GM19035 (cell line): ENCODE measurements around the gene TNRC6B.
A peak's percentile ranks its signal among the peaks of the same experiment; 100 is the strongest.
"Not testable (repeated sequence)": the region's sequence is repeated elsewhere in the genome, so short reads cannot be mapped to it uniquely, and the experiment has no call there.

ENCODE experiments used
- ATAC-seq: cut with Tn5 transposase; IDR thresholded peaks from one replicate; pipeline ENCODE4 v1.9.1; 2021; ENCODE audit not compliant: unreplicated experiment

TNRC6B gene

DNA sequence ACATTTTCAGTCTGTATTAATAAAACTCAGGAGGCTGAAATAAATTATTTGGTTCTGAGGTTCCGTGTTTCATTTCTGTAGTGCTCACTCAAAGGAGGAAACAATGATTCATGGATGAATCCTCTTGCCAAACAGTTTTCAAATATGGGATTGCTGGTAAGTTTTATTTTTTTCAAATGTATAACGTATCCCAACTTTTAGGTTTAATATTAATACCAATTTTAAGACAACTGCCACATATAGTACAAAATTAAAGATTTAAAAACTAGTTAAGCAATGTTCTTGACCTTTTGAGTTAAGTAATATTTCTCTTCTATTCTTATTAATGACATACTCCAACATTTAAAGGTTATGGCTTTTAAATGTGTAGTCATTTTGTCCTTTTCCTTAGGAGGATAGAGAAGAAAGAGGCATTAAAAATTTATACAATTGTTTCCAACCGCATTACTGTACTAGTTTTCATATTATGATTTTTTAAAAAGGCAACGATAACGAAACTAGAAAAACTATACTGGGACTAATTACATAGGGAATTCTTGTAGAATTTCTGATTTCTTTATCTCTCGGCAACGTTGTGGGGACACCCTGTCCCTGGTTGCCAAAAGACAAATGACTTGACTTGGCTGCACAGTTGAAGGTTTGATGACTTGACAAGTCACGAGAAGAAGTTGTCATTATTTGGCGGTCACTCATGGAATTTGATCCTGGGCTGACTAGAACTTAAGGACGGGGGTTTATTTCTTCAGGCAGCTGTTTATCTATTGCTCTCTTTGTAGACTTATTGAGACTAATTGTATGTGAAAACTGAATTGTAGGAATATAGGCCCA lies 99.5 kb downstream of the TNRC6B start:
- ATAC-seq = no peak

DNA sequence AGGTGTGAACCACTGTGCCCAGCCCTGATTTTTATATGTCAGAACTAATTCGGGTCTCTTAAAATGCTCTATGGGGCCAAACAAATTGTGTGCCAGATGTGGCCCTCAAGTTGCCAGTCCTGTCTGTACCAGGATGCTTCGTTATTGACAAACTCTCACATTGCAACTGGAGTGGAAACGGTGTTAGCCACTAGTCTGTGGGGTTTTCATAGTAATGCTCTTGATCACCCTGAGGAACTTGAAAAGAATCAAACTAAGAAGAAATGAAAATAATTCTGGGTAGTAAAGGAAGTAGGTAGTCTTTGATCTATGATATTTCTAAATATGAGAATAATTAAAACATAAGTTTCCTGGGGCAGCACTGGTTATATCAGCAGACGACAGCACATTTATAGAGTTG lies 101.3 kb downstream of the TNRC6B start:
- ATAC-seq = no peak

DNA sequence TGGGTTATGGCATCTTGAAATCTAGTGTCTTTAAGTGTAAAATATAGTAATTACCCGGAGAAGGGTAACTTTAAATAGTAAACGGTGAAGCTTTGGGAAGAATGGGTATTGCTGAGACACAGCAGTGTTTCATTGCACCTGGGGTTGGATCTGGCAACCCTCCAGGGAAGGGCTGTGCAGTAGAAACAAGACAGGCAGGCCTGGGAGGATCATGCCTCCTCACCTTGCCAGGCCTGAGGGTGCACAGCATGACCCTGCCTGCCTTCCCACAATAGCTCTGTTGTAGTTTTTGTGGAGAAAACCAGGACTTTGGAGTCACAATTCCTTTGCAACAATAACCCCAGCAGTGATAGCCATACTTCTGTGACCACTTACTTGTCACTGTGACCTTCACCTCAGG lies 104.0 kb downstream of the TNRC6B start:
- no peak for ATAC-seq

DNA sequence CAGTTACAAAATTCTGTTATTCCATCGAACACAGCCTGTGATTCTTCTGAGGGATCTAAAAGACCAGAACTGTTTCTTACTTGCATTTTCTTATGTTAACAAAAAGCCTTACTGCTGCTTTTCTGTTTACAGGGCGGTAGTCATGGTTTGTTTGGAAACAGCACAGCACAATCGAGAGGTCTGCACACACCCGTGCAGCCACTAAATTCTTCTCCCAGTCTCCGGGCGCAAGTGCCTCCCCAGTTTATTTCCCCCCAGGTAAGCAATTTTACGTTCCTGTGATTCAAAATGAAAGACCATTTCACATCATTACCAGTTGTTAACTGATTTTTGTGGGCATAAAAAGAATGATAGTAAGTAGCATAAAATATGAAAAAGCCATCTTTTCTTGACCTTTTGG lies 107.8 kb downstream of the TNRC6B start:
- ATAC-seq = no peak

DNA sequence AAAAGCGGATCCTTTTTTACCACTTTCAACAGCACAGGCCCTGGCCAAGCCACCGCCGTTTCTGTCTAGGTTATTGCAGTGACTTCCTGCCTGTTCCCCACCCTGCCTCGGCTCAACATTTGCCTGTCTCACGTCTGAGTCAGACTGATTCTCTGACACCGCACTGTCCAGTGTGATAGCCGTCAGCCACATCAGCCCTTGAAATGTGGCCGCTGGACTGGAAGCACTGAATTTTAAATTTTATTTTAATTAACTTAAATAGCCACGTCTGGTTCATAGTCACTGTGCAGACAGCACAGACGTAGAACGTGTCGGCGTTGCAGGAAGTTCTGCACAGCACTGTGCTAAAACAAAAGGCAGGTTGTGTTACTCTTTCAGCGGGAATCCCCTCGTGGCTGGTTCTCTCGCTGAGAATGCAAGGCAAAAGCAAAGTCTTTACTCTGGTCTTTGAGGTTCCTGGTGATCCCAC lies 112.3 kb downstream of the TNRC6B start:
- ATAC-seq = peak; percentile 71

DNA sequence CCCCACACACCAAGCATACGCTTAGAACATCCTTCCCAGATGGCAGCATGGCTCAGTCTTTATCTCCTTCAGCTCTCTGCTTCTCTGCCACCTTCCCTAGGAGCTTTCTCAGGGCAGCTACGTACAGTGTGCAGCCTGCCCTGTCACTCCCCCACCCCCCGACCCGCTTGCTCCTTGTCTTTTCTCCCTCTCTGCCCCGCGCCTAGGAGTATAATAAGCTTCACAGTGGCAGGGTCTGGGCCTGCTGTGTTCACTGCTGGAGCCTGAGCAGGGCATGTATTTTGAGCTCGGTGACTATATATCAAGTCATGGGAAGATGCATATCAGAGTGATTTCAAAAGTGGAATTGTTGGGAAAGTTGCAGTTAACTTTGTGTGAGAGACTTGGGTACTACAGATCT lies 112.8 kb downstream of the TNRC6B start:
- no peak for ATAC-seq

DNA sequence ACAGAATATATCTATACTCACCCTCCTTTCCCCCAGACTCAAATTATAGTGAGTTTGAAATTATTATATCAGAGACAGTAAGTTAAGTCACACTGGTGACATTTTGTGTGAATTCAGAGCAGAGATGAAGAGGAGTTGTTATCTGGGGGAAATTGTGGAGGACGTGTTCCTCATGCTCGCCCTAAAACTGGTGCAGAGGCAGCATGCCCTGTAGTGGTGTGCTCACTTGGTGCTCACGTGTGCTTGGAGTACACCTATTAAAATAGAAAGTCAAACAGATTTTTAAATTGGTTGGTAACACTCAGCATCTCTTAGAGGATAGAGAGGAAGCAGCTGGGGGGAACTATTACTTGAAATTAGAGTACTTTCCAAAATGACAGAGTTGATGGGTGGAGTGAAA lies 117.0 kb downstream of the TNRC6B start:
- ATAC-seq = no peak

DNA sequence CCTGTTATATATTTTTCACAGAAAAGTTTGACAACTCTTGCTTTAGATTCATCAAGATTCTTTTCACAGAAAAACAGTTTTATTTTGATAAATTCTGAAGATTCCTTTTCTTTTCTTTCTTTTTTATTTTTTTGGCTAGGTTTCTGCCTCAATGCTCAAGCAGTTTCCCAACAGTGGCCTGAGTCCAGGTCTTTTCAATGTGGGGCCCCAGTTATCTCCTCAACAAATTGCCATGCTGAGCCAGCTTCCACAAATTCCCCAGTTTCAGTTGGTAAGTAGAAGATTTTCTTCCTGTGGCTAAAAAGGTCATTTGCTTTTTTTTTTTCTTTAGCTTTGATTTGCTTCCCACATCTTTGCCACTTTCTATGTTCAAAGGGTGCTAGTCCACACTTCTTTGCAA lies 122.6 kb downstream of the TNRC6B start:
- ATAC-seq = no peak

DNA sequence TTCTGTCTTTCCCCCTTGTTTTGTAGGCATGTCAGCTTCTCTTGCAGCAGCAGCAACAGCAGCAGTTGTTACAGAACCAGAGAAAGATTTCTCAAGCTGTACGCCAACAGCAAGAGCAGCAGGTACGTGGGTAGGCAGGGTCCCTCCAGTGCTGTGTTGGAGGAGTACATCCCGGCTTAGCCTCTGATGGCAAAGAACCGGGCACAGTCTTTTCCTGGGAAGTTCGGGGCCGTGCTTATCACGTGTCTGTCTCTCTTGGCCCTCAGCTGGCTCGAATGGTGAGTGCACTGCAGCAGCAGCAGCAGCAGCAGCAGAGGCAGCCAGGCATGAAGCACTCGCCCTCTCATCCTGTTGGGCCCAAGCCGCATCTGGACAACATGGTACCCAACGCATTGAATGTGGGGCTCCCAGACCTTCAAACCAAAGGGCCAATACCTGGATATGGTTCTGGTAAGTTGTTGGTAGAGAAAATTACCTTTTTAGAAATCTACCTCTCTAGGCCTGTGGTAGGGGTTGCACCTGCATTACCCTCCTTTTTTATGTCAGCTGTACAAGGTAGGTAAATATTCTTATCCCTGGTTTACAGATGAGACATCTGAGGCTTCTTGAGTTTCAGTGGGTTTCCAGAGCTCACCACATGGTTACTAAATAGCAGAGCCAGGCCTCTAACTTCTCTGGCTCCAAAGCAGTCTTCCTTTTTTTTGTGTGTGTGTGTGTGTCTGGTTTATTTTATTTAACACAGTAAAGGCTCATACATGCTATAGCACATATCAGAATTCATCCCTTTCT lies 123.4 kb downstream of the TNRC6B start:
- no peak for ATAC-seq

DNA sequence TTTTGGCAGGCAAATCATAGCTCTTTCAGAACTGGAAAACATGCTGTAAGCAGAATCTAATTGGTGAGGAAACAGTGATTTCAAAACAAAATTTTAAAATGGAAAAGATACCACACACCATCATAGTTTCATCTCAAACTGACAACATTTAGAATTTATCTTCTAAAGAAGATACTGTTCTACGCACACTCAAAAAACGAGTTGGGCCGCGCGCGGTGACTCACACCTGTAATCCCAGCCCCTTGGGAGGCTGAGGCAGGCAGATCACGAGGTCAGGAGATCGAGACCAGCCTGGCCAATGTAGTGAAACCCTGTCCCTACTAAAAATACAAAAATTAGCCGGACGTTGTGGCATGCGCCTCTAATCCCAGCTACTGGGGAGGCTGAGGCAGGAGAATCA lies 124.4 kb downstream of the TNRC6B start:
- ATAC-seq = no peak

DNA sequence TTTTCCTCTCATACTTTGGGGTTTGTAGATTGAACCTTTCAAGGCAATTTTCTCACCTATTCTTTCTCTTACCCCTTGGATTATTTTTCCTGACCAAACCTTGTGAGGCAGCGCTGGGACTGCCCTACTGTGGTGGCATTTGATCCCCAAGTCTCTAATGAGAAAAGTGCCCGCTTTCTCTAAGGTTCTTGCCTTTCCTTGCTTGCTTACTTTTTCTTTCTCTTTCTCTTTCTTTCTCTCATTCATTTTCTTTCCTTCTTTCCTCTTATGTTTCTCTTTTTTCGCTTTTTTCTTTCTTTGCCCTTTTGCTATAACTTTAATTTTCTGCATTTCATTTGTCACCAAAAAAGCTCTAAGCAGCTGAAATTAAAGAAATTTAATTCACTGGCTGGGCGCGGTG lies 127.9 kb downstream of the TNRC6B start:
- no peak for ATAC-seq

DNA sequence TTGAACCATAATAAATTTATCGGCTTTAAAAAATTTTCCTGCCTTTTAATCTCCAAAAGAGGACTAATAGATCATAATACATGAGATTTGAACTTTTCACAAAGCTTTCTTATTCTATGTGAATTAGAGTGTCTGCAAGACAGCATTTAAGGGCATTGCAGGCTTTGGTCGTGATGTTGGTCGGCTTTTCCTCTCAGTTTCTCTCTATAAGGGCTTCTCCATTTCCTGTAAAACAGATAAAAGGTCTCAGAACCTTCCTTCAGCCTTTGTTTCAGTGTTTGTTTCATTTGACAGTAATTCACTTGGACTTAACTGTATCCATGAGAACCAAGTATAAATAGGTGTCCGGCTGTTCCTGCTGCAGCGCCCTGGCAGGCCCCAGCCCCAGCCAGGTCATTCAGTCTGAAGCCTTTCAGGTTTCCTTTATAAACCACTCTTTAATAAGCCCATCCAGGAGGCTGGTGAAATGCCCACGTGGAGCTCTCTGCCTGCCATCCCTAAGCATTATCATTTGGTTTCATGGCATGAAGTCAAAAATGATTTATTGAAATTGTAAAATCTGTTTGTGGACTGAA lies 131.4 kb downstream of the TNRC6B start:
- ATAC-seq = no peak

DNA sequence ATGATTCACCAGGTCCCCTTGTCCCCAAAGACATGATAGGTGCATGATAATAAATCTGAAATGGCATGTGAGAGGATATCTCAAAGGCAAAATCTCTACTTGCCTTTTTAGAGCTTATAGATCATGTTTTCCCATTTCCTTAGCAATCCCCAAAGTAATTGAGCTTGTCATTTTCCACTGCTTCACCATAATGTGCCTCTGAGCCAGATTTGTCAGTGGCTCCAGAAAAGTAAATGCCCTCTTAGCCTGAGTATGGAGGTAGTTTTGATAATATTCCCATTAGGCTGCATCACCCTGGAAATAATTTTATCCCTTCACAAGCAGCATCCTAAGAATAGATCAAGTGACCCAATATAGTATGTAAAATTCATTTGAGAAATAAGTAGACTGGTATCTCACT lies 131.9 kb downstream of the TNRC6B start:
- no peak for ATAC-seq

DNA sequence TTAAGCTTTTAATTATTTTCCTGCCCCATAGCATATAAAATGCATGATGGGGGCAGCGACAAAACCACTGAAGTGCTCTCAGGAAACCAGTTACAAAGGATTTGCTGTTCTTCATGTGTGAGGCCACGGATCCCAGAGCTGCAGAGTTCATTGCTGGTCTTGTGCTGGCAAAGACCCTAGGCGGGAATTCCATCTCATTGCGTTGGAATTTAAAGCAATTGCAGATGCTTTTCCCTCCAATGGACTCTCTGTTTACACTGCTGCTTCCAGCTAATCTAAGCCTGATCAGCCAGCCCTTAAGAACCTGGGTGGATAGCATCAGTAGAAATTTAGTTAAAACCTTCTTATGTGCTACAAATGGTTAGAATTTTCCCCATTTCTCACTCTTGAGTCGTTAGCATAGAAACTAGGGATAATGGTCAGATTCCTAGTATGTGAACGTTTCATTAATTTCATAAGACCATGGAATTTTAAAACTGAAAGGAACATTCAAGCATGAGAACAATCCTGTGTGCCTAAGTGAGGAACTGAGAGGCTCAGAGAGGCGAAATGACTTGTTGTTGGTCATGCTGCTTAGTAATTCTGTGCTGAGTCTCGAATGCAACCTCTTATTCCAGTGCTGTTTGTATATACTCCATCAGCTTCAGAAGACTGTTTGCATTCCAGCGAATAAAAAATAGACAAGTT lies 132.5 kb downstream of the TNRC6B start:
- ATAC-seq = no peak

DNA sequence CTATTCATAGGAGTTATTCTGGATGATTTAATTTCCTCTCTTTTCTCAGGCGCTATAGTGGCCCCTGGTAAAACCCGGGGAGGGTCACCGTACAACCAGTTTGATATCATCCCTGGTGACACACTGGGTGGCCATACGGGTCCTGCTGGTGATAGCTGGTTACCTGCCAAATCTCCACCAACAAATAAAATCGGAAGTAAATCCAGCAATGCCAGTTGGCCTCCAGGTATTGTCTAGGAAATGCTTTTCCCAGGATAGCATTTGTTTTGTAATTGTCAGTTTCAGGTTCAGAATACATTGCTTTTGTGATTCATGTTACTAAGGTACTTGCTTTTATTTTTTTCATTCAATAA lies 133.0 kb downstream of the TNRC6B start:
- no peak for ATAC-seq

DNA sequence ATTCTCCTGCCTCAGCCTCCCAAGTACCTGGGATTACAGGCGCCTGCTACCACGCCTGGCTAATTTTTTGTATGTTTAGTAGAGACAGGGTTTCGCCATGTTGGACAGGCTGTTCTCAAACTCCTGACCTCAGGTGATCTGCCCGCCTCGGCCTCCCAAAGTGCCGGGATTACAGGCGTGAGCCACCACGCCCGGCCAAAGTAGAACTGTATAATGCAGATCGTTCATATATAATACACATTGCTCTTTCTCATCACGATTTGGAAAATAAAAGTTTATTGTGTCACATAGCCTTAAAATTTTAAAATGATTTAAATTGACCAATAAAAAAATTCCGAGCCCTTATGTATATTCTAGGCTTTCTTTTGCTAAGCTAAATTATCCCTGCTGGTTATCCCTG lies 133.9 kb downstream of the TNRC6B start:
- not testable (repeated sequence) for ATAC-seq

DNA sequence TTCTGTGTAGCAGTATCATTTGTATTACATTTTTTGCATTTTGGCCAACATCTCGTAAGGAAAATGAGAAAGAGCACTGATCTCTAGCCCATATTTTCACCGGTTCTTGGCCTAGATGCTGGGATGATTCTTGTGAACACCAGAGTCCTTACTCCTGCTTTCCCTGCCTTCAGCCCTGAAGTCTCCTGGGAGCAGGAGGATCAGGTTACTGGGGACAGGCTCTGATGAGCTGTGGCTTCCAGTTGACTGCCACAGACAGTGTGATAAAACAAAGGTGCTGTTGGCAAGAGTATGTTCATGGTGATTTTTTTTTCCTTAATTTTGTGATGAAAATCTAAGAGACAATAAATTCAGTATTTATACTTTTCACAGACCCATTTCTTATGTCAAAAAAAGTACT lies 134.3 kb downstream of the TNRC6B start:
- no peak for ATAC-seq

DNA sequence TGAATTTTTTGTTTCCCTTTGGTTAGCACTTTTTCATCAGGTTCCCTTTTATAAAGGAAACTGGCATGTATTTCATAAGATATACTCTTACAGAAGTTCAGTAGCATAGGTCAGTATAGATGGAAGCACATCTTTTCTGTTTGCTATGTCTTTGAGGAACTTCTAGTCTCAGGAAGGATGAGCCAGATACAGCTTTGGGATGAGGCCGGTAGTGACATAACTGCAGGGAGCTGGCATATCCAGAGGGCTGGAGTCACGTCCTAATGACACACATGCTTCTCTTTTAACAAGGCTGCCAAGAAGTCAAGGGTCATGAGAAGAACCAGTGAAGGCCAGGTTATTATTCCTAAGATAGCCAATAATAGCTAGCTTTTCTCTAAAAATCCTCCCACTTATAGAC lies 135.3 kb downstream of the TNRC6B start:
- no peak for ATAC-seq

DNA sequence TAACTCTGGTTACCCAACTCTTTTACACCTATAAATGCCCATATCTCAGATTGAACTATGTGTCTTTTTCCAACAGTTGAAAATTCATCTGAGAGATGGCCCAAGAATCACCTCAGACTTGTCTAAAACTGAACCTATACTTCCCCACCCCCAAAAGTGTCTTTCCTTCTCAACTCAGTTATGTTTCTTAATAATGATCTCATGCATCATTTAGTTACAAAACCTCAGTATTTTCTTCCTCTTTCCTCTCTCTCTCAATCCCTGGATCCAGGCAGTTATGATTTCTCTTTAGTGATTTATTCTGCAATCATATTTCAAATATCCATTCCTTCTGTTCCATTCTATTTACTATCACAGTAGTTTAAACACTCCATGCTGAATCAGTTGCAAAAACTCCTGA lies 136.3 kb downstream of the TNRC6B start:
- ATAC-seq = no peak

DNA sequence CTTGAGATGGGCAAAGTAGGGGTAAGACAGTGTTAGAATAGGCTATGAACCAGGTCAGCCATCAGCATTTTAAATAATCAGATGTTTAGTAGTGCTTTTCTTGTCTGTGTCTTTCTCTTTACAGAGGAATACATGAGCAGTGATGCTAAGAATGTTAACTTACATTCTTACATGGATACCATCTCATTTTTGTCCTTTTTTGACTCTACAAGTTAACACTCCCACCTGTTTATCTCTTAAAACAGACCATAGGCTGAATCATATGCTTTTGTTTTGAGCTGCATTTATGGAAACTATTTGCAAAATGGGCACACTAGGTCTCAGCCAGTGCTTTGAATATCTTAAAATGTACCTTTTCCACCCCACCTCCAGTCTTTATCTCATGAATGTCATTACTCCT lies 143.0 kb downstream of the TNRC6B start:
- ATAC-seq = no peak

DNA sequence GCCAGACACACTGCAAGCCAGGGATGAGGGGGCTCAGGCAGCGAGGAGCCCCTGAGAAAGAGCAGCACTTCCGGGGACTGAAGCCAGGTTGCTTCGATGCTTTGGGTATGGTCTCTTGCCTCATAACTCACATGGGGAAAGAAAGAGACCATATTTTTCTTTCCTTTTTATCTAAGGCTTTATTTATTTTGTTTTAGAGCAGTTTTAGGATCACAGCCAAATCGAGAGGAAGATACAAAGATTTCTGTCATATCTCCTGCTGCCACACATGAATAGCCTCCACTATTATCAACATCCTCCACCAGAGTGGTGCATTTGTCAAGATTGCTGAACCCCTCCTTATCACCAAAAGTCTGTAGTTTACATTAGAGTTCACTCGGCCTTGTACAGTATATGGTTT lies 144.3 kb downstream of the TNRC6B start:
- ATAC-seq = no peak
